Heart left ventricle (tissue), 16 donors: ENCODE results near the gene SYT12. TPM values are rescaled to one million over a fixed set of nuclear protein-coding genes. Genes with fewer than 3 reads are reported as not detected.

Experiments
- ATAC-seq, 4 donors: fragments of 200-7000 bp; cut with Tn5 transposase; one replicate each; pipeline ENCODE4 v1.9.1; 2020 to 2022; ENCODE audit warnings: moderate library complexity in 4 of 4, mild to moderate bottlenecking in 3 of 4, moderate number of reproducible peaks in 1 of 4
- DNase-seq, 5 donors: peaks; one replicate each; pipeline ENCODE4 v3.0.0-alpha.2; 2020
- H3K27ac ChIP-seq, 12 donors: fragments of 200-600 bp; sonication (generic) in 4 of 12; one replicate each; pipeline versions ENCODE4 v1.5.0 to v1.8.0; 2016 to 2022; ENCODE audit warnings: mild to moderate bottlenecking in 2 of 12
- H3K27me3 ChIP-seq, 9 donors: fragments of 200-600 bp; sonication (generic) in 2 of 9; one replicate each; pipeline versions ENCODE4 v1.5.1 to v1.8.0; 2016 to 2022; ENCODE audit warnings: mild to moderate bottlenecking in 3 of 9
- H3K36me3 ChIP-seq, 9 donors: fragments of 200-600 bp; sonication (generic) in 2 of 9; one replicate each; pipeline versions ENCODE4 v1.5.0 to v1.8.0; 2018 to 2022; ENCODE audit warnings: mild to moderate bottlenecking in 2 of 9
- H3K4me1 ChIP-seq, 12 donors: fragments of 200-600 bp; sonication (generic) in 4 of 12; one replicate each; pipeline versions ENCODE4 v1.5.0 to v1.8.0; 2016 to 2022; ENCODE audit warnings: mild to moderate bottlenecking in 3 of 12
- H3K4me3 ChIP-seq, 12 donors: fragments of 200-600 bp; sonication (generic) in 4 of 12; one replicate each; pipeline versions ENCODE4 v1.5.0 to v1.8.0; 2017 to 2022; ENCODE audit warnings: mild to moderate bottlenecking in 9 of 12, moderate library complexity in 4 of 12
- H3K9me3 ChIP-seq, 12 donors: fragments of 200-600 bp; sonication (generic) in 4 of 12; one replicate each; pipeline versions ENCODE4 v1.5.0 to v1.8.0; 2016 to 2022; ENCODE audit warnings: mild to moderate bottlenecking in 1 of 12
- POLR2A ChIP-seq, 2 donors: fragments of 450-650 bp; IDR thresholded peaks; one replicate each; pipeline ENCODE4 v1.6.1; 2017; ENCODE audit warnings: antibody characterized with exemption in 2 of 2, mild to moderate bottlenecking in 2 of 2, moderate library complexity in 2 of 2
- WGBS, 4 donors: extraction: QIAGEN DNeasy Blood & Tissue Kit in 2 of 4; methylation state at CpG; one replicate each; pipeline versions ENCODE4 v1.1.5 to v1.1.7; 2013 to 2018; 5-methylcytosine and 5-hydroxymethylcytosine counted together
- intact Hi-C, 10 donors: fragments of 100-400 bp; cut with DNase I; formaldehyde crosslinking; loops; one replicate each; pipeline versions ENCODE4 v1.11.1 to v1.14.2; 2022
- polyA plus RNA-seq, 2 donors: library from polyadenylated mRNA; stranded (reverse); fragments of 200-250 nt; gene quantifications; one replicate each; pipeline ENCODE4 v1.2.3, GENCODE V29; 2013
- total RNA-seq, 9 donors: library from RNA; depleted of rRNA in 2 of 9; stranded (reverse); fragments of >200 nt in 2 of 9; fragmentation: NEBNext Ultra II Directional in 3 of 9; extraction: Animal tissue kit (Norgen Biotek cat#: 25700) in 3 of 9; gene quantifications; one replicate each; pipeline versions ENCODE4 v1.1.0 to v1.2.4, GENCODE V29; 2016 to 2023
- TF ChIP-seq, protein P1 (sequence below), 12 donors: fragments of 200-600 bp; sonication (generic) in 4 of 12; IDR thresholded peaks; one replicate each; pipeline versions ENCODE4 v1.5.0 to v1.8.0; 2018 to 2022; ENCODE audit warnings: antibody characterized with exemption in 12 of 12, mild to moderate bottlenecking in 5 of 12
- donor health status: ischemic (EF 13 %, LVEDD 7.1; RV severe dilation, severe dysfunction).
- donor health status: healthy with polysubstance abuse.
- donor health status: DM: no; HTN: yes; CAD: no.
- donor health status: DM: no; HTN: no; CAD: no.
- donor health status: ischemic (EF 25% LVEDD 6.9; RV normal size, moderate dysfunction).
- donor health status: ischemic (EF 25% LVEDD 5.7; RV mildly dilated, moderate dysfunction).
- donor health status: healthy.
- donor health status: DM: yes; HTN: yes; CAD: no.
- donor health status: ischemic (EF 35%, LVEDD 5.7; RV mildly dilated, moderate dysfunction).
- donor health status: nonischemic (EF 11% LVEDD 7.7; RV severe dilation, severe dysfunction).
- donor health status: DM: yes; HTN: yes; CAD: no.
- donor health status: PGD.
- donor health status: ischemic (EF 29% LVEDD 5.4; RV normal size, mild dysfunction).
- donor health status: nonischemic (EF 23%, LVEDD 6.1; RV moderate dilation, normal function).

The SYT12 gene
- total and polyA plus RNA-seq, 11 donors: 0.04 to 2.2 (median 0.40) TPM; not detected in 2

DNA sequence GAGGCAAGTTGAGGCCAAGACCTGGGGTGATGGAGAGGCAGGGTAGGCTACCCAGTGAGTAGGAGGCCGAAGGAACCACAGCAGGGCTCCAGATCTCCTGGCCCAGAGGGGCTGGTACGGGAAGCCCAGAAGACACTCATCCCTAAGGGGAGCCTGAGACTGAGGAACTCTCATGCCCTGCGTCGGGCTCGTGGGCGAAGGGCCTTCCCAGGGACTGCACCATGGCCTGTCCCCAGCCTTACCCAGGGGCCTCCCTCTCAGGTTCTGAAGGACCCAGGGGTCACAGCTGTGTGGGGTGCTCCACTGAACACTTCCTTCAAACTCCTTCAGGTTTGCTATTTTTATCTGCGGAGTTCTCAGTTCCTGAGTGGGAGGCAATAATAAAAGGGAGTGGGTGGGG lies 15.8 kb upstream of the SYT12 start:
- Histone ChIP-seq H3K4me1 (no peaks in the 10 kb centered on the region), H3K27ac (no peak overlapping the region), H3K36me3 (no peaks in the 10 kb centered on the region), H3K27me3 (no peaks in the 10 kb centered on the region), H3K9me3 (no peaks in the 10 kb centered on the region), H3K4me3 (no peak overlapping the region)
- 85 to 95% (median 89%) methylated on average over 7 of the region's 7 CpGs for WGBS, 4 donors
- TF ChIP-seq POLR2A (IDR thresholded peaks at IDR 0.05): no peak
- TF ChIP-seq, protein P1, sequence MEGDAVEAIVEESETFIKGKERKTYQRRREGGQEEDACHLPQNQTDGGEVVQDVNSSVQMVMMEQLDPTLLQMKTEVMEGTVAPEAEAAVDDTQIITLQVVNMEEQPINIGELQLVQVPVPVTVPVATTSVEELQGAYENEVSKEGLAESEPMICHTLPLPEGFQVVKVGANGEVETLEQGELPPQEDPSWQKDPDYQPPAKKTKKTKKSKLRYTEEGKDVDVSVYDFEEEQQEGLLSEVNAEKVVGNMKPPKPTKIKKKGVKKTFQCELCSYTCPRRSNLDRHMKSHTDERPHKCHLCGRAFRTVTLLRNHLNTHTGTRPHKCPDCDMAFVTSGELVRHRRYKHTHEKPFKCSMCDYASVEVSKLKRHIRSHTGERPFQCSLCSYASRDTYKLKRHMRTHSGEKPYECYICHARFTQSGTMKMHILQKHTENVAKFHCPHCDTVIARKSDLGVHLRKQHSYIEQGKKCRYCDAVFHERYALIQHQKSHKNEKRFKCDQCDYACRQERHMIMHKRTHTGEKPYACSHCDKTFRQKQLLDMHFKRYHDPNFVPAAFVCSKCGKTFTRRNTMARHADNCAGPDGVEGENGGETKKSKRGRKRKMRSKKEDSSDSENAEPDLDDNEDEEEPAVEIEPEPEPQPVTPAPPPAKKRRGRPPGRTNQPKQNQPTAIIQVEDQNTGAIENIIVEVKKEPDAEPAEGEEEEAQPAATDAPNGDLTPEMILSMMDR (IDR thresholded peaks at IDR 0.05): no peak
- DNase-seq (no peak), ATAC-seq (no peak)
- intact Hi-C loops: no loop called here

DNA sequence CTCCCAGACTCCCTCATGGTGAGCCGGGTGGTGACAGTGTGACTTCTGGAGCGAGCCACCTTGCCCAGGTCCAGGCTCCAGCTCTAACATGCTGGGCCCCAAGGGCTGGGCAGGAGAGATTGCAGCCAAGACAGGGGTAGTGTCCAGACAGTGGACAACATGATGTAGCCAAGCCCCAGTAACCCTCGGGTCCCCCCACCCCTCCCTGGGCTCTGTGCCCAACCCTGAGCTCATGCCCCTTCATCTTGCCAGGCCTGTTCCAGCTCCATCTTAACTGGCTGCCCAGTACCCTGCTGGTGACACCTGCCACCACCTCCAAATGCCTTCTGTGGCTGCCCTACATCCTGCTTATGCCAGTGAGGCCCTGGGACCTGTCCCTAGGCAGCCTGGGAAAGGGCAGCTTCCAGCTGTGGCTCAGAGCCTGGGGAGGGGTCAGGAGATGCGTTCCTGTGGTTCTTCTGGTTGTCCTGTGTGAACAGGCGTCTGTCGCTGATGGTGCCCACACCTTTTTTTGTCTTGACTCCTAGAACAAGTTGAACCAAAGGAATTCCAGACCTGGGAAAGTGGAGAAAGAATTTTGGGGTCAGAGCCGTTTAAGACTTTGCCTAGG lies 12.5 kb upstream of the SYT12 start:
- intact Hi-C loops: no loop called here
- 81 to 87% (median 84%) methylated on average over 7 of the region's 7 CpGs for WGBS, 4 donors
- TF ChIP-seq, protein P1 (IDR thresholded peaks at IDR 0.05): no peak
- no peak for TF ChIP-seq POLR2A (IDR thresholded peaks at IDR 0.05)
- Histone ChIP-seq H3K9me3 (no peaks in the 10 kb centered on the region), H3K27me3 (no peaks in the 10 kb centered on the region), H3K36me3 (no peaks in the 10 kb centered on the region), H3K4me3 (no peak overlapping the region), H3K27ac (no peak overlapping the region), H3K4me1 (no peaks in the 10 kb centered on the region)
- DNase-seq (no peak), ATAC-seq (no peak)

DNA sequence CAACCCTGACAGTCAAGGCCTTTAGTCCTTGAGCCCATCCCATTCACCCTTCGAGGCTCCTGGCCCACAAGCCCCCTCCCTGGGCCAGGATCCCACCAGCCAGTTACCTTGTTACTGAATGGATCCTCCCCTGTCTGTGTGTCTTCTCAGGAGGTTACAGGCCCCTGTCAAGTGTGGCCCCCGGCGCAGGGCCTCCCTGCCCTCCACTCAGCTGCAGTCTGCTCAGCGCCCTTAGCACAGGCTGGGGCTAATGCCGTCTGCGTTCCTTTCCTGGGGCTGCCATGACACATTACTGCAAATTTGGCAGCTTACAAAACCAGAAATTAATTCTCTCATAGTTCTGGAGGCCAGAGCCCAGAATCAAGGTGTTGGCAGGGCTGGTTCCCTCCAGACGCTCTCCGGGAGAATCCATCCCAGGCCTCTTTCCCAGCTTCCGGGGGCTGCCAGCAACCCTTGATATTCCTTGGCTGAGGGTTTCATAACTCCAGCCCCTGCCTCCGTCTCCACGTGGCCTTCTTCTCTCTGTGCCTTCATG lies 9.4 kb upstream of the SYT12 start:
- TF ChIP-seq POLR2A (IDR thresholded peaks at IDR 0.05): no peak
- TF ChIP-seq, protein P1 (IDR thresholded peaks at IDR 0.05): no peak
- Histone ChIP-seq H3K27me3 (no peaks in the 10 kb centered on the region), H3K36me3 (no peaks in the 10 kb centered on the region), H3K4me1 (no peaks in the 10 kb centered on the region), H3K9me3 (no peaks in the 10 kb centered on the region), H3K4me3 (no peak overlapping the region), H3K27ac (no peak overlapping the region)
- 87 to 91% (median 87%) methylated on average over 11 of the region's 11 CpGs for WGBS, 4 donors
- intact Hi-C loops: no loop called here
- ATAC-seq (no peak), DNase-seq (no peak)

DNA sequence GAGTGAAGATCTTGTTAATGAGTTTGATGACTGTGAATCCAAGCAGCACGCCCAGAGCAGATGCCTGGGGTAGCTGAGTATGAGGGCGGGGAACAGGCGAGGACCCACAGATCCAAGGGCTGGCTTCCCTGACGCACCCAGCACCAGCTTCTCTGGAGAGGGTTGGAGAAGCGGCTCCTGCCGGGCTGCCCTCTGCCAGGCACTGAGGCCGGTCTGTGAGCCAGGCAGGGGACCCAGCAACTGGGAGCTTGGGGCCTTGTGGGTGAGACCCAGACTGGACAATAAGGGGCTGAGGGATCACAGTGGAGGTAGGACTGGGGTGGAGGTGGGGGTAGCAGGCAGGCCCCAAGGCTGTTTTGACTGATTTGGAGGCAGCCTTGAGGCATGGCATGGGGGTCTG lies 8.6 kb upstream of the SYT12 start:
- Histone ChIP-seq H3K27me3 (no peaks in the 10 kb centered on the region), H3K4me1 (no peaks in the 10 kb centered on the region), H3K36me3 (no peaks in the 10 kb centered on the region), H3K4me3 (no peak overlapping the region), H3K9me3 (no peaks in the 10 kb centered on the region), H3K27ac (no peak overlapping the region)
- DNase-seq (no peak), ATAC-seq (no peak)
- WGBS, 4 donors: 93 to 97% (median 96%) methylated on average over 6 to 7 of the region's 7 CpGs
- intact Hi-C loops: no loop called here
- TF ChIP-seq POLR2A (IDR thresholded peaks at IDR 0.05): no peak
- TF ChIP-seq, protein P1 (IDR thresholded peaks at IDR 0.05): no peak
